Measurements from ENCODE around the gene SPOP.
"Not testable (repeated sequence)": the region's sequence is repeated elsewhere in the genome, so short reads cannot be mapped to it uniquely, and the experiment has no call there.

SPOP gene

DNA sequence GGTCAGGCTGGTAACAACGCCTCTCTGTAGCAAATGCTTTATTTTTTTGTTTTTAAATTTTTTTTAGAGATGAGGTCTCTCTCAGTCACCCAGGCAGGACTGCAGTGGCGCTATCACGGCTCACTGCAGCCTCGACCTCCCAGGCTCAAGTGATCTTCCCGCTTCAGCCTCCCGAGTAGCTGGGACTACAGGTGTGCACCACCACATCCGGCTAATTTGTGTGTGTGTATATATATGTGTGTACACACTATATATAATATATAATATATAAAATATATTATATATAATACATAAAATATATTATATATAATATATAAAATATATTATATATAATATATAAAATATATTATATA is 109.2 kb downstream of the SPOP start:
- not testable (repeated sequence) for DNase-seq

DNA sequence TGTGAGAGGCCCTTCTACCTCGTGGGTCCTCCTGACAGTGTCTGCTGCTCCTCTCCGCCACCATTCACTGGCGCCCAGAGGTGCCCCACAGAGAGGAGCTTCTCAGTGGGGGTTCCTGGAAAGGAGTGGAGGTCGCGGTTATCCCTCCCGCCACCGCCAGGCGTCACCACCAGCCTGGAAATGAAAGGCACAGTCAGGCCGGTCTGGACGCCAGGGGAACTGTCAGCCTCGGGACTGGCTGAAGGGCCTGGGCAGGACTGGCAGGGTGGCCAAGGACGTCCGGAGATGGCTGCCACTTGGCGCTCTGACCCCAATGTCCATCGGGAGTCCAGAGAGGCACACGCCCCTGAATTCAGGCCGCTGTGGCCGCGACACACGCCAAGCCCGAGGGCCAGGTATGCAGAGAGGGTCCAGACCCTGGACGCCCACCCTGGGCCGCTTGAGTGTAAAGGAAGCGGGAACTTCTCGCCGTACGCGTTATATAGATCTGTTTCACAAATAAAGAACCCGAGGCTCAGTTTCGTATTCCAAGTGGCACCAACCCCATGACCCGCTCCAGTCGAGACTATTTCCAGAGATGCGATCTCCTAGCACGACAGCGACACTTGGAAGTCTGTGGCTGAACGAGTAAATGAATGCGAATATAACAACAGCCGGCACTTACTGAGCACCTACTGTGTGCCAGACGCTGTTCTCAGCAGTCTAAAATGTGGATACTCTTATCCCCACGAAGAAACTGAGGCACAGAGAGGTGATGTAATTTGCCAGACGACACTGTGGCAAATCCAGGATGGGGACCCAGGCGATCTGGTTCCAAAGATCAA is 109.8 kb downstream of the SPOP start:
- peak; percentile 87 for DNase-seq

DNA sequence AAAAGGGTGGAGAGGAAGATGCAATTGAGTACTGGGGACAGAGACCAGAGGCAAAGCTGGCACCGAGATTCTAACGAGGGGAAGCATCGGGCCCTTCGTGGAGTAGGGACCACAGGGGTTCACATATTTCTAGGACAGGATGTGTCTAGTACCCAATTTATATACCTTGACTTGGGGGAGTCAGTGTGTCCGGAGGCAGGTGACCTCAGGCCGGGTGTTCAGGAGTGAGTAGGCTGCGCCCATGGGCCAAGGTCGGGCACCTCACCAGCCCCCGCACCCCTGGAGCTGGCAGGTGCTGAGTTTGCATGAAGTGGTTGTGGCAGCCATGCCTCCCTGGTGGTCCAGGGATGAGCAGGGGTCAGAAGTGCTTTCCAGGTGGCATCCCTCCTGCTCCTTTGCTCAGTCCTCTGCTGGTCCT is 110.8 kb downstream of the SPOP start:
- no peak for DNase-seq

DNA sequence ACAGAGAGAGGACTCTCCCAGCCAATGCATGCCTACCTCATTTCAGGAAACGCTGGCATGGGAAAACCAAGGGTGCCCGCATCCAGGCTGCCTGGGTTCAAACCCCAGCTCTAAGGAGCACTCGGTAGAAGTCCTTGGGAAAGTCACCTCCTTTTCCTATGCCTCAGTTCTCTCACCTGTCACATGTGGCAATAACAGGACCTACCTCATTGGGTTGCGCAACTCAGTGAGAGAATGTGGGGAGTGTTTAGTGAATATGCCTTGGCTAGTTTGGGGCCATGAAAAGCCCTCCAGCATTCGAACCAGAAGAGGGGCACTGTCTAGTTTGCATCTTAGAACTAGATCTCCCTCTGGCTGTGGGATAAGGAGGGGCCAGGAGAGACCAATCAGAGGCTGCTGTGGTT is 111.2 kb downstream of the SPOP start:
- DNase-seq, result no peak

DNA sequence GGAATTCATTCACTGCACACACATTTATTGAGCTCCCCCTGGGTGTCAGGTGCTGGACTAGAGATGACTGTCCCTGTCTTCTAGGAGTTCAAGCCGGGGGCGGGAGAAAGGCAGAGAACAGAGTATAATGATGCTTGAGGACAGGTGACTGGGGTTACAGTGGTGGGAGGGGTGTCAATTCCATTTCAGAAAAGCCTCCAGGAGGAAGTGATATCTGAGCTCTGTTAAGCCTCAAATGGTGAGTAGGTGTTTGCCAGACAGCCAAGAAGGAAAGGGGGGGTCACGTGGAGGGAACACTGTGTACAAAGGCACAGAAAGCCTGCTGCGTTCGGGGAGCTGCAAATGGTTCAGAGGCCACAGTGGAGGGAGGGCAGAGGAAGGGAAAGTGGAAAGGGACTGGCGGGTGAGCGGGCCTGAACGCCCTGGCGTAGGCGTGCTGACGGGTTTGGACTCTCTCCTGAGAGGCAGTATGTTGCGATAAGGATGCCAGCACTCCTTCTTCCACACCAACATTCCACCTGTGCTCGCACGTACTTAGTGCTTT is 111.9 kb downstream of the SPOP start:
- DNase-seq, result no peak

DNA sequence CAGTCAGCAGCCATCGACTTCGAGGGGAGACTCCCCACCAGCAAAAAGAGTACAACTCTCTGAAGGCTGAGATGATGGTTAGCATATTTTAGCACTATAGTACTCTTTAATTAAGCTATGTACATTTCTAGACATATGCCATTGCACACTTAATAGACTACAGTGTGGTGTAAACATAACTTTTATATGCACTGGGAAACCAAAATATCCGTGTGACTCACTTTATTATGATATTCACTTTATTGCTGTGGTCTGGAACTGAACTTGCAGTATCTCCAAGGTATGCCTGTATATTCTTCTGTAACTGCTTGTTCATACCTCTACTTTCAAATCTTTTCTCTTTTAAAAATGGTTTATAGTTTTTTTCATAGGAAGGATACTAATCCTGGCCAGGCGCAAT is 113.3 kb downstream of the SPOP start:
- no peak for DNase-seq

DNA sequence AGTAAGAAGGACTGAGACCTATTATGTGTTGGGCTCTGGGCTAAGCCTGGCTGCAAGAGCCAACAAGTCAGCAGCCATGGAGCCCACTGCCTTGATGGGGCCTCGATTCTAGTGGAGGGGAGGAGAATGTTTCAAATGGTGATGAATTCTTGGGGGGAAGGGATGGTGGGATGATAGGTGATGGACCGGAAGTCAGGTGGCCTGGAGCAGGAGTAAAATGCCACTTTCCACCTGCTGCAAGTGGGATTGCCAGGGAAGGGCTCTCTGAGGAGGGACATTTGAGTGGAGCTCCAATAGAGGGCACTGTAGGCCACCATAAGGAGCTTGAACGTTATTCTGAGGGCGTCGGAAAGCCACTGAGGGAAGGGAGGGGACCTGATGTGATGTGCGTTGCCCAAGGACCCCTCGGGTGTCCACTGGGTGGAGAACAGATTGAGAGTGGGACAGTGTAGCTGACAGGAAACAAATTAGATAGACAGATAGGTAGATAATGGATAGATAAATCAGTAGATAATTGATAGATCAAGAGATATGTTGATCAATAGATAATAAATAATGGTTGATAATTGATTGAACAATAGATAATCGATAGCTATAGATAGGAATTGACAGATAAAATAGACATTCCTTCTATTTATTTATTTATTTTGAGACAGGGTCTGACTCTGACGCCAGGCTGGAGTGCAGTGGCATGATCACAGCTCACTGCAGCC is 120.4 kb downstream of the SPOP start:
- DNase-seq, result no peak

DNA sequence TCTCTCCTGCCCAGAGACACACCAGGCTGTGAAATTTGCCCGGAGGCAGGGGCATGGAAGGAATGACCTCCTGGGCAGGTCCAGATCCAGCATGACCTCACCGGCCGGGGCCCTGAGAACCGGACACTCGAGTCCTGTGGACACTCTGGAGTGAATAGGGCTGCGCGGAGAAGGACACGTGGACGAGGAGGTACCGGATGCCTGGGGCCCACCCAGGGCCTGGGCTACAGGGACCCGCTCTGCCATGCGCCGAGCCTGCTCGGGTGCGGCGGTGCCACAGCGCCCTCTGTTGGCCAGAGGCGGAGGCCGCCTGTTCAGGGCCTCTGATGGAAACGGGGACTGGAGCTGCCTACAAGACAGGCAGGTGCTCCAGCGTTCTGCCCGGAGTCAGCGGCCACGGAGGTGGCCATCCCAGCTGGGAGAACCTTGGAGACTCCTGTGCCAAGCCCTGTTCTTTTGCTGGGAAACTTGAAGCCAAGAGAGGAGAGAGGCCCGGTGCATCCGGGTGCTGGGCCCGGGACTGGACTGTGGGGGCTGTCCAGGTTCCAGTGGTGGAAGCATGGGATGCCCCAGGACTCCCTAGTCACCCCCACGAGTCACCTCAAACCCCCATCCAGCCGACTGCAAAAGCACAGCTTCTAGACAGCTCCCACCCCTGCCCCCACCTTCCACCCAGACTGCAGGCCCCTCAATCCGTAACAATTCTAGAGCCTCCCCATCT is 121.5 kb downstream of the SPOP start:
- DNase-seq, result peak; percentile 85

DNA sequence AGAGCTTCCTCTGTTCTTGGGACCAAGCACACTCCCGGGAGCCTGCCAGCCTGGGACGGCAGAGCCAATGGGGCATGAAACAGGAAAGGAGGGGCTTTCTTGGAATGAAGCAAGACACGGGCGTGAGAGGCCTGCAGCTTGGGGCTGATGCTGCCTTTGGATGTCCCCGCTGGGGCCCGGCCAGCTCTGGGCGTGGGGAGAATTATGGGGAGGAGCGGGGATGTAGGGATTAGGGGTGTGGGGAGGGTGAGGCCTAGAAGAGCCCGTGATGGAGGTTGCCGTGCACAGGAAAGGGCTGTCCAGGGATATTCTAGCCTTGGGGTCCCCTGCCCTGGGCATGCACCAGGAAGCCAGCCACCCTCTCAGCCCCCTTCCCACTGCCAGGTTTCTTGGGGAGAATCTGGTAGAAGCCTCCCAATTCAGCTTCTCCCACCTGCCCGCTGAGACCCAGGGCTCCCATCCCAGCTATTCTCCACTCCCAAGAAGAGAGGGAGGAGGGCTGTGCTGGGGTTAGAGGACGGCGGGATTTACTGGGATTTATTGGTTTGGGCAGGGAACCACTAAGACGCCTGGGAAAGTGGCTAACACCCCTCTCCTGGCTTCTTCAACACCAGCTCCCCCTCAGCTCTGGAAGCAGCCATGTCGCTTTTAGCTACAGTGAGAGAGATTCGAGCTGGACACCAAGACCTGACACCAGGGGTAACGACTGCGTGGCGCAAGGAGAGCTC is 122.2 kb downstream of the SPOP start:
- DNase-seq, result no peak

DNA sequence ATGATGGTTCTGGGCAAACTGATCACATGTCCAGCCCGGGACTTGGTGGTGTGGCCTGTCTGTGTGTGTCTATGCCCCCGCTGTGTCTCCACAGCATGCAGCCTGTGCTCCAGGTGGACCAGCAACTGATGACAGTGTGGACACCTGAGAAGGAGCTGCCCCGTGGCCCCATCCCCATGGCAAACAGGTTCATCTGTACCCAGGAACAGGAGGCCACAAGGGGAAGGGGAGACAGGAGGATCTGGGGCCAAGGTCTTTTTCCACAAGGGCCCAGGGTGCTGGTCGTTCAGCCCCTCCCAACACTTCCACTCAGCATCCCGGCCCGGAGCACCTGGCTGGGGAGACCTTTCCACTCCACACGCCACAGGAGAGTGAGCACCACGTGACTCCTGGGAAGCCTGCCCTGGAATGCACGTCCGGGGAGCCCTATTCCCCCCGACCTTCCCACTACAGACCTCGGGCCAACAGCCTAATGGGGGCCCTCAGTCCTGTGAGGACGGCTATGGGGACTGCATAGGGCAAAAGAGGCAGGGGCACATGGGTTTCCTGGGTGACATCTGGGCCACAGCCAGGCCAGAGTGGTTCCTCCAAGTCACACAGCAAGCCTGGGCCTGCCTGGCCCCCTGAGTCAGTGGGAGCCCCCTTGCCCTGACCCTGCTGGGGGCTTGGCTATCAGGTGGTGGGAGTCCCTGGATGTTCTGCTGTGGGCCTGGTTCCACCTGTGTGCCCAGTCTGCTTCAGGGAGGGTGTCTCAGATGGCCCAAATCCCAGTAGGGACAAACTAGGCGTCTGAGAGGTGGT is 123.0 kb downstream of the SPOP start:
- DNase-seq, result no peak

DNA sequence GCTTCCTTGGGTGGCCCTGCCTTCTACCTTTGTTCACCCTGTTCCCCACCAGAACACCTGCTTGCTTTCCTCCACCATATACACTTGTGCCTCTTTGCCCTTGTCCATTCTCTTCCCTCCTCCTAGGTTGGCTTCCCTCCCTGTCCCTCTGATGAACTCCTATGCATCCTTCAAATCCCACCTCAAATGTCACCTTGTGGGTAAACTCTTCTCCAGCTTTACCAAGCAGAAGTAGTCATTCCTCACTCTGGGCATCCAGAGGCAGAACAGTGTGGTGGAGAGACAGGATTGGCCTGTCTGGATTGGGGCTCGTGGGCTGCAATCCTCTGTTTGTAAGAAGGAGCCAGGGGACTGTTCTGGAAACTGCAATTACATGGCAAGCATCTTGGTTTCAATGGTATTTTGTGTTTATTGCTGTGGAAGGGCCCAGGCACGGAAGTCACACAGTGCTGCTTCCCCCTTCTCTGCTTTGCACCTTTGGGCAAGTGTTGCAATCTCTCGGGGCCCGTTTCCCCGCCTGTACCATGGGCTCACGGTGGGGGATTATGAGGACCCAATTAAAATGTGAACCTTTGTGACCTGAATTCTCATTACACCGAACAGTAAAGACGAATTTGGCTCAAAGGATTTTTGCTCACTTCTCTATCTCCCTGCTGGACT is 124.1 kb downstream of the SPOP start:
- DNase-seq, result no peak

DNA sequence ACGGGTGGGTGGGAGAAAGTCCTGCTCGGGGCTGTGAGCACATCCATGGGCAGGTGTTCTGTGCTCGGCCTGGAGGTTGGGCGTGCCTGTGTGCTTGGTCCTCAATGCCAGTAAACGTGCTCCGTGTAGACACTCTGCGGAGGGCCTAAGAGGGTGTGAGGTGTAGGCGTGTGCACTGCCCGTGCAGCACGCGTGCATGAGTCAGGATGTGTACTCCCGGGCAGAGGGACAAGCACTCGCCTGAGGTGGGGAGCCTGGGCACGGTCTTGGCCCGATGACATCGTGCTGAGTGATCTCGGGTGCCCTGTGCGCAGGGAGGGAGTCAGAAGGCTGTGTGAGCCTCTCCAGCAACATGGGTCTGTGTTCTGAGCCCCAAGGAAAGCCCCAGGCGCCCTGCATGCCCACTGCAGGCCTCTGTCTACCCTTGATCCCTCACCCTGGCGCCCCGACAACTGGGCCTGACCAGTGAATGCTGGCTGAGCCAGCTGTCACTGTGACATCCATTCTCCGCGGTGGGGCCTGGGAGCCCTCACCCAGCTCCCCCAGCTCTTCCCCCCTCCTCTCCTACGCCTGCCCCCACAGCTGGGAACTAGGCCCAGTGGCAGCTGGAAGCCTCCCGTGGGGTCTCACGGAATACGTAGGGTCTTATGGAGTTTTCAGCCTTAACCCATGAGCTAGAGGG is 125.7 kb downstream of the SPOP start:
- DNase-seq, result no peak

DNA sequence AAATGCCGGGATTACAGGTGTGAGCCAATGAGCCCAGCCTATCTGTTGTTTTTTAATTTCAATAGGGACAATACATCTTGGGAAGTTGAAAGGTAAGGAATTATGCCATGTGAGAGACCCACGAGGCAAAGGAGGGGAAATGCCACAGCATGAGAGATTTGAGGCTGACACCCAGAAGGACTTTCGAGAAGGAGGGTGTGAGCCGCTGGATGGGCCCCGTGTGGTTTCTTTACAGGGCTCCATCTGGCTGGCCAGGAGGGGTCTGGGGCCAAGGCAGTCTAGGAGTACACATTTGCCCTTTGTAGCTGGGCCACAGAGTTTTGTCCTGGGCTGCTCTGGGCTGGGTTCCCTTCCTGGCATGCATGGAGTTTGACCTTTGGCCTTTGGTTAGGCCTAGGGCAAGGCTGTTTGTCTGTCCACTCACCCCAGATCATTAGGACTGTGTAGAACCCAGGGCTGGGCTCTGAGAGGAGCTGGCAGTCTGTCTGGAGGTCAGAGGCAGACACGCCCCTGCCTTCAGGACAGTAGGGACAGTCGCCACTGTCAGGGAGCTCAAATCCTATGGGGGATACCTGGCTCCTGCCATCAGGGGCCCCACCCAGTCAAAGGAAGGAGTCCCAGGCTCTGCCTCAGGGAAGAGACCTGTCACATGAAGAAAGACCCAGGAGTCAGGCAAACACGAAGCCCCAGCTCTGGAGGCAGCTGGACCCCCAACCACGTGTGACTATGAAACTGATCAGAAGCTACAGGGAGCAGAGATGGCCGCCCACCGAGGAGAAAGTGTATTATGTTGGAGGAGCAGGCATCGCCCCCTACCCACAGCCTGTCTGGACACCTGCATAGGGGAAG is 126.5 kb downstream of the SPOP start:
- DNase-seq, result no peak

DNA sequence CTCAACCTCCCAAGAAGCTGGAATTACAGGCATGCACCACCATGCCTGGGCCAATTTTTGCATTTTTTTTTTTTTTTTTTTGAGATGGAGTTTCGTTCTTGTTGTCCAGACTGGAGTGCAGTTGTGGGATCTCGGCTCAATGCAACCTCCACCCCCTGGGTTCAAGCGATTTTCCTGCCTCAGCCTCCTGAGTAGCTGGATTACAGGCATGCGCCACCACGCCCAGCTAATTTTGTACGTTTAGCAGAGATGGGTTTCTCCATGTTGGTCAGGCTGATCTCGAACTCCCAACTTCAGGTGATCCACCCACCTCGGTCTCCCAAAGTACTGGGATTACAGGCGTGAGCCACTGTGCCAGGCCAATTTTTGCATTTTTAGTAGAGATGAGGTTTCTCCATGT is 127.1 kb downstream of the SPOP start:
- not testable (repeated sequence) for DNase-seq

DNA sequence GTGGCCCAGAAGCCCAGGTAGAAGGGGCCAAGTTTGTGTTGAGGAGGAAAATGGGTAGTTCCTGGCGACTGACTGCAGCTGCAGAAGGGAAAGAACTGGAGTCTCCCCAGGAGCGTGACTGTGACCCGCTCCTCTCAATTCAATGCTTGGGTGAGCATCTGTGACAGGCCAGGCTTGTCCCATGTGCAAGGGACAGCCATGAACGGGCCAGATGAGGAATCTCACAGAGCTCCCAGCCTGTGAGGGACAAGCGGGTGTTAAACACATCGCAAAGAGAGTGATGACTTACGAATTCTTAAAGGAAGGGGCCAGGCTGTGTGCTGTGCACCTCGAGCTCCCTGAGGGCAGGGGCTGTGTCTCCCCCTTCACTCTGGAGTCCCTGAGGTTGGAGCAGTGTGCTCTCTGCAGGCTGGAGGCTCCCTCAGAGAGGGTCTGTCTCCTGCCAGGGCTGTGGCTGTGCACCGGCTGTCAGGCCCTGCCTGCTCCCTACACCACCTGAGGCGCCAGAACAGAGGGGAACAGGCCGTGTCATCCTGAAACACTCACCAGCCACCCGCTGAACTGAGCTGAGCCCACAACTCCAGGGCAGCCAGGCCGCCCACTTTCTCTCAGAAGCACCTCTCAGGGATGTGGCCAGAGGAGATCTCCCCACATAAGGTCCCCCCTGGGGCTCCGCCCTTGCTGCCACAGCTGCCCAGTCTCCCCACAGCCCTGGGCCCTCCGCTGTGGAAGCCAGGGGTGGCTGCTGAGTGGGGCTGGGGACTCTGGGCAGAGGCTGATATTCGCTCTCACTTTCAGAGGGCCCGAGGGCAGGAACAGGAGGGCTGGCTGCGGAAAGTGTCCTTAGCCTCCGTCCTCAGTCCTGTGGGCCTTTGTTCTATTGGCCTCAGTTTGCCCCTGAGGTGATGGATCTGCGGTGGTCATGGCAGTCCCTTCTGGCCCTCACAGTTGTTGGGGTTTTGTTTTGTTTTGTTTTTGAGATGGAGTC is 127.9 kb downstream of the SPOP start:
- DNase-seq, result no peak

DNA sequence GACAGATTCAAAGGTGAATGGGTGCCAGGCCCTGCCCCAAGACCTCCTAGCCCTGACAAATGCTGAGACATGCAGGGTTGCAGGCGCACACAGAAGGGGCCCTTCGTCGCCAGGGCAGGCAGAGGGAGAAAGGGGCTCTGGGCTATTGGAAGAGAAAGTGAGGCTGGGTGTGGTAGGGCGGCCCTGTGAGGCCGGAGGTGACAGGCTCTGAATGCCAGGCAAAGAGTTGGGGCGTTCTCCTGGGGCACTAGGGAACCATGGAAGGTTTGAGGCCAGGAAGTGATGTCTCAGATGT is 128.6 kb downstream of the SPOP start:
- DNase-seq, result no peak
